B cell (primary cell): ENCODE measurements around the gene FLNB.

ENCODE experiments used
- CTCF ChIP-seq: fragments of 200-600 bp; IDR thresholded peaks from one replicate; pipeline ENCODE4 v1.8.0; 2022; ENCODE audit warnings: antibody characterized with exemption, mild to moderate bottlenecking
- EZH2 ChIP-seq: IDR thresholded peaks from 2 replicates; pipeline ENCODE4 v1.6.1; 2012; ENCODE audit warnings: borderline replicate concordance, low read depth, mild to moderate bottlenecking, moderate library complexity, low read length; ENCODE audit not compliant: insufficient read depth, poor library complexity, severe bottlenecking

GRCh38 chr3:58044691-58045483, 36.7 kb downstream of the FLNB start:
- no peak for TF ChIP-seq CTCF
- no peak for TF ChIP-seq EZH2
